ENCODE measurements around the gene FAM193A.

FAM193A gene

DNA sequence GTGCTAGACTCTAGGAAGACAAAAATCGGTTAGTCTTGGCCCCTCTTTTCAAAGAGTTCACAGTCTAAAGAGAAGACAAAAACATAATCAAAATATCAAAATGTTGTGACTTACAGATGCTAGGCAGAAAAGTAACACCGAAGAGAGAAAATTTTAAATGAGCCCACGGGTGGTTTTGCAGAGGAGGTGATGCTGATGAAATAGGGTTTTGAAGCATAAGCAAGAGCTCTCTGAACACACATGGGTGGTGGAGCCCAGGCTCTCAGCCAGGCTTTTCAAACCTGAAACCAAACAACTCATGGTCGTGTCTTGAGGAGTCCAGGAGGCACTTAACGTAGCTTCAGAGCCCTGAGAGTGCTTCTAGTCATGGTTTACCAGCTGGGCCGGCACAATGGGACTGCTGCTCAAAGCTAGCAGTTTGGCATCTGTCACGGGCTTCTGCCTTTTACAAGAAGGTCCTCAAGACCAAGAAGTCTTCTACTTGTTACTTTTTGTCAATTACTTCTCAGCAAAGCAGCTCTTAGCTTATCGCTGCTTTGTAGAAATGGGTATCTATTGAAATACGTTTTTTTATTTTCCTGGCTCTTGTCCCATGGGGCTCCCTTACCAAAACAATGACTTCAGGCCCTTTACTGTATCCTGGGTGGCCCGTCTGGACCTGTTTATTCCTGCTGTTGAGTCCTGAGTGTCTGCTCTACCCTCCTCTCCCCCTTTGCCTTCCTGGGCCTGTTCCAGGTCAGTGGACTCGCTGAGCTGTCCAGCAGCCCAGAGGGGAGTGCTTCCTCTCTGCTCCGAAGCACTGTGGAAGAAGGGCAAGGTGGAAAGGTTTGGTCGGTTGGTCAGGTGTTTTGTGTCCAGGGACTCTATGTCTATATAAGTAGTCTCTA, 150.2 kb downstream of the FAM193A start:
- TF ChIP-seq, protein P1, sequence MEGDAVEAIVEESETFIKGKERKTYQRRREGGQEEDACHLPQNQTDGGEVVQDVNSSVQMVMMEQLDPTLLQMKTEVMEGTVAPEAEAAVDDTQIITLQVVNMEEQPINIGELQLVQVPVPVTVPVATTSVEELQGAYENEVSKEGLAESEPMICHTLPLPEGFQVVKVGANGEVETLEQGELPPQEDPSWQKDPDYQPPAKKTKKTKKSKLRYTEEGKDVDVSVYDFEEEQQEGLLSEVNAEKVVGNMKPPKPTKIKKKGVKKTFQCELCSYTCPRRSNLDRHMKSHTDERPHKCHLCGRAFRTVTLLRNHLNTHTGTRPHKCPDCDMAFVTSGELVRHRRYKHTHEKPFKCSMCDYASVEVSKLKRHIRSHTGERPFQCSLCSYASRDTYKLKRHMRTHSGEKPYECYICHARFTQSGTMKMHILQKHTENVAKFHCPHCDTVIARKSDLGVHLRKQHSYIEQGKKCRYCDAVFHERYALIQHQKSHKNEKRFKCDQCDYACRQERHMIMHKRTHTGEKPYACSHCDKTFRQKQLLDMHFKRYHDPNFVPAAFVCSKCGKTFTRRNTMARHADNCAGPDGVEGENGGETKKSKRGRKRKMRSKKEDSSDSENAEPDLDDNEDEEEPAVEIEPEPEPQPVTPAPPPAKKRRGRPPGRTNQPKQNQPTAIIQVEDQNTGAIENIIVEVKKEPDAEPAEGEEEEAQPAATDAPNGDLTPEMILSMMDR (IDR thresholded peaks at IDR 0.05; ENCODE audit: borderline replicate concordance, control extremely low read depth, extremely low read depth, insufficient read depth, missing control alignments): no peak
- in situ Hi-C loops (cut with MboI; ENCODE audit: low sequenced_read_pairs, unreplicated experiment): no loop called here
- DNase-seq (ENCODE audit: low spot score): no peak

DNA sequence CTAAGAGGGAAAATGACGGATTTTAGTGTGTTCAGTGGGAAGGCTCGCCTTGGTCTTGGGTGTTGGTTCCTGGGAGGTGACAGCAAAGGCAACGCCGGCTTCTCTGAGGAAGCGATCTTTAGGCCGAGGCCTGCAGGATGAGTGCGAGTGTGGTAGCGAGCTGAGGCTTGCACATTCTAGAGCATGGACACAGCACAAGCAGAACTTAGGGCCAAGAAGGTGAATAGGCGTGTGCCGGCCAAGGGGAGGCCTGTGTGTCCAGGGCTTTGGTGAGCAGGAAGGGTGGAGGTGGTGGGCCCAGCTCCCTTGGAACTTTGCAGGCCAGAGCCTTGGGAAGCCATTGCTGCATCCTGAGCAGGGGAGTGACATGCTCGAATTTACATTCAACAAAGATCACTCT, 151.8 kb downstream of the FAM193A start:
- DNase-seq (ENCODE audit: low spot score): no peak
- TF ChIP-seq, protein P1 (IDR thresholded peaks at IDR 0.05; ENCODE audit: borderline replicate concordance, control extremely low read depth, extremely low read depth, insufficient read depth, missing control alignments): no peak
- in situ Hi-C loops (cut with MboI; ENCODE audit: low sequenced_read_pairs, unreplicated experiment): no loop called here

DNA sequence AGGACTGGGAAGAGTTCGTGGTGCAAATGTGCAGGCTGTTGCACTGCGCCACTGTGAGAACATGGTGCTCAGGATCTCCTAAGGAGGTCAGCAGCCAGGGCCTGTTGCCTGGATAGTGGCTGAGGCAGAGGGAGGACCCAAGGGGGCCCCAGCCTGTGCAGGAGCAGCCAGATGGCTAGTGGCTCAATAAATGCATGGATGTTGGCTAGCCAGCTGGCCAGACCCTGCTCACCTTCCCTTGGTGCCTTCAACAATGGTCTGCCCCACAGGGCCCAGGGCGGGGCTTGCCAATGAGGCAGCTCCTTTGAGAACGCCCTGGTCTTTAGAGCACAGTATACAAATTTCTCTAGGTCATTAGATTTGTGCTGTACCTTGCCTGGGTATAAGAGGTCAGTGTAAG, 152.2 kb downstream of the FAM193A start:
- in situ Hi-C loops (cut with MboI; ENCODE audit: low sequenced_read_pairs, unreplicated experiment): no loop called here
- TF ChIP-seq, protein P1 (IDR thresholded peaks at IDR 0.05; ENCODE audit: borderline replicate concordance, control extremely low read depth, extremely low read depth, insufficient read depth, missing control alignments): no peak
- DNase-seq (ENCODE audit: low spot score): no peak

DNA sequence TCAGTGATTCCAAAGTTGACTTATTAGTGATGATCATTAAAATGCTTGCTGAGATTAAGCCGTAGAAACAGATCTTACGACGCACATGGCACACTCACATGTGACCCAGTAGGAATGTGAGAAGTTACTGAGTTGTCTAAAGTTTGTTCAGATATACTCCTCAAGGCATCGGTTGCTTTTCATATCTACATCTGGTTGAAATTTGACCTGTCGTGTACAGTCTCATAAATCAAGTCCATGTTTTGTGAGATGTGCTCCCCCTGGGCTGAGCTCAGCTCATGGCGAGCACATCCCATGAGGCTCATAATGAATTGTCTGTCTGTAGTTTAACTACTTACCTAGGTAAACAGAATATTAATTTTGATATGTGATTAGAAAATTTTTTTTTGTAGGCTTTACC, 152.7 kb downstream of the FAM193A start:
- TF ChIP-seq, protein P1 (IDR thresholded peaks at IDR 0.05; ENCODE audit: borderline replicate concordance, control extremely low read depth, extremely low read depth, insufficient read depth, missing control alignments): no peak
- in situ Hi-C loops (cut with MboI; ENCODE audit: low sequenced_read_pairs, unreplicated experiment): no loop called here
- DNase-seq (ENCODE audit: low spot score): no peak

DNA sequence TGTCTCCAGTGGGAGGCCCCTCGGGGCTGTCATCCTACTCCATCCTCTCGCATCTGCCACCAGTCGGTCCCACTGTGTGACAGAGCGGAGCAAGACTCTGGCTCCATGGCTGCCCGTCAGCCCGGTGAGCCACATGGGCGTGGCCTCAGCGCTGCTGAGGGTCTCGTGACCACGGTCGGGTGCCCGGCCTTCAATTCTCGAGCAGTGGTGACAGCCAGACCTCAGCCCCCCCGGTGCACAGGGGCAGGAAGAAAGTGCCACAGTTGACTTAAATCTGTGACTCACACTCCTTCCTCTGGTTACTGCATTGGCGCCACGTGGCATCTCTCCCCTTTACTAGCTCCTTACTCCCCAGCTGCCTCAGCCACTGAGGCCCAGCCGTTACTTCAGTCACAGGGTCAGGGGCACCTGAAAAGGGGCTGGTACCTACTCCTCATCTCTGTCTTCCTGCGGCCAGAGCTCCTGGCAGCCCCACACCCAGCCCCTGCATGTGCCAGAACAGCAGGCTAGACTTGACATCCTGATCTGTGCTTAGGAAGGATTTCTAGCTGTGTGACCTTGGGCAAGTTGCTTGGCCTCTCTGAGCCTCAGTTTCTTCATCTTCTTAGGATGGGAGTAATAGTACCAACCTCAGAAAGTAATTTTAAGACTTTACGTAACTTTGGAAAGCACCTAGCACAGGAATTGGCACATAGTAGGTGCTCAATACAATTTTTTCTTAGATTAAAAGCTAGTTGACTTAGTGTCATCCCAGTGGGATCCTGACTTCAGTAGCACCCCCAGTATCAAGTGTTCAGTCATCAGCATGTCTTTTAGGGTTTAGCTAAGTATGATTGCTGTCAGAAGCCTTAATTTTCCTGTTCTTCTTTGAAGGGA, 153.6 kb downstream of the FAM193A start:
- in situ Hi-C loops (cut with MboI; ENCODE audit: low sequenced_read_pairs, unreplicated experiment): no loop called here
- TF ChIP-seq, protein P1 (IDR thresholded peaks at IDR 0.05; ENCODE audit: borderline replicate concordance, control extremely low read depth, extremely low read depth, insufficient read depth, missing control alignments): no peak

DNA sequence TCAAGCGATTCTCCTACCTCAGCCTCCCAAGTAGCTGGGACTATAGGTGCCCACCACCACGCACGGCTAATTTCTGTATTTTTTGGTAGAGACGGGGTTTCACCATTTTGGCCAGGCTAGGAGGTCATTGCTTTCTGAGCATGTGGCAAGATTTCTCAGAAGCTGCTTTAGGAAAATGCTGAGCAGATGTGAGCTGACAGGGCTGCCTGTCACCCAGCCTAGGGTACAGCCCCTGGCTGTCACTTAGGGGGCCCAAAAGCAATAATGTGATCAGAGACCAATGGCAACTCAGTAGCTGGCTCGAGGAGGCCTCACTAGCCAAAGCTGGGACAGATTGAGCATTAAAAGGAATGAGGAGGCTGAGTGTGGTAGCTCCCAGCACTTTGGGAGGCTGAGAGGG, 154.9 kb downstream of the FAM193A start:
- TF ChIP-seq, protein P1 (IDR thresholded peaks at IDR 0.05; ENCODE audit: borderline replicate concordance, control extremely low read depth, extremely low read depth, insufficient read depth, missing control alignments): no peak
- in situ Hi-C loops (cut with MboI; ENCODE audit: low sequenced_read_pairs, unreplicated experiment): no loop called here
- no peak for DNase-seq (ENCODE audit: low spot score)

More for the DNA sequence above, 153.6 kb downstream of the FAM193A start:
- no peak for DNase-seq (ENCODE audit: low spot score)

Data from GM13976 (cell line).